Measurements from ENCODE around the gene MED13L.

- no peak for TF ChIP-seq CTCF (IDR thresholded peaks at IDR 0.05)
- no peak for TF ChIP-seq POLR2A (IDR thresholded peaks at IDR 0.05)
- no peak for TF ChIP-seq EP300 (IDR thresholded peaks at IDR 0.05)
- TF ChIP-seq POLR2AphosphoS5 (IDR thresholded peaks at IDR 0.05) = no peak
Measured at GRCh38 chr12:115999582-115999981, 277.9 kb downstream of the MED13L start.
